Upper lobe of left lung (tissue), 4 donors: ENCODE data around the gene EGFL7.

ENCODE experiments used
- EP300 ChIP-seq, 4 donors: sonication (generic); formaldehyde crosslinking; IDR thresholded peaks; one replicate each; pipeline ENCODE4 v1.5.1; 2017; ENCODE audit warnings: antibody characterized with exemption in 4 of 4, control low read depth in 2 of 4
- POLR2AphosphoS5 ChIP-seq, 2 donors: sonication (generic); formaldehyde crosslinking; IDR thresholded peaks; one replicate each; pipeline ENCODE4 v1.5.1; 2017; ENCODE audit warnings: antibody characterized with exemption in 2 of 2
- TF ChIP-seq, protein P1 (sequence below), 6 experiments: fragments of 450-650 bp in 4 of 6; fragments of 200-600 bp in 2 of 6; sonication (generic) in 2 of 6; IDR thresholded peaks; one replicate each; pipeline ENCODE4 v1.5.1; 2016 to 2019; ENCODE audit warnings: antibody characterized with exemption in 6 of 6

DNA sequence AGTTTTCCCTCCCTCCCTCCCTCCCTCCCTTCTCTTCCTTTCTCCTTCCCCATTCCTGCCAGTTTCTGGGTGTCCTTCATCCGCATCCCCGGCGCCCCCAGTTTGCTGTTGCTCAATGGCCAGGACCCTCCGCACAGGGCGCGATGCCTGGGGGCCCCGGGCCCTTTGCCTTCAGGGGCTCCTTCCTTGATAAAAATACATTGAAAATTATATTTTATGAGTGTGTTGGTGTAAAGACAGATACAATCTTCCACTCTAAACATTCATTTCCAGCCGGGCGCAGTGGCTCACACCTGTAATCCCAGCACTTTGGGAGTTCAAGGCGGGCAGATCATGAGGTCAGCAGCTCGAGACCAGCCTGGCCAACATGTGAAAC, 32.1 kb downstream of the EGFL7 start:
- no peak for TF ChIP-seq POLR2AphosphoS5 (IDR thresholded peaks at IDR 0.05)
- TF ChIP-seq EP300 (IDR thresholded peaks at IDR 0.05): no peak
- TF ChIP-seq, protein P1, sequence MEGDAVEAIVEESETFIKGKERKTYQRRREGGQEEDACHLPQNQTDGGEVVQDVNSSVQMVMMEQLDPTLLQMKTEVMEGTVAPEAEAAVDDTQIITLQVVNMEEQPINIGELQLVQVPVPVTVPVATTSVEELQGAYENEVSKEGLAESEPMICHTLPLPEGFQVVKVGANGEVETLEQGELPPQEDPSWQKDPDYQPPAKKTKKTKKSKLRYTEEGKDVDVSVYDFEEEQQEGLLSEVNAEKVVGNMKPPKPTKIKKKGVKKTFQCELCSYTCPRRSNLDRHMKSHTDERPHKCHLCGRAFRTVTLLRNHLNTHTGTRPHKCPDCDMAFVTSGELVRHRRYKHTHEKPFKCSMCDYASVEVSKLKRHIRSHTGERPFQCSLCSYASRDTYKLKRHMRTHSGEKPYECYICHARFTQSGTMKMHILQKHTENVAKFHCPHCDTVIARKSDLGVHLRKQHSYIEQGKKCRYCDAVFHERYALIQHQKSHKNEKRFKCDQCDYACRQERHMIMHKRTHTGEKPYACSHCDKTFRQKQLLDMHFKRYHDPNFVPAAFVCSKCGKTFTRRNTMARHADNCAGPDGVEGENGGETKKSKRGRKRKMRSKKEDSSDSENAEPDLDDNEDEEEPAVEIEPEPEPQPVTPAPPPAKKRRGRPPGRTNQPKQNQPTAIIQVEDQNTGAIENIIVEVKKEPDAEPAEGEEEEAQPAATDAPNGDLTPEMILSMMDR (IDR thresholded peaks at IDR 0.05): no peak
